Urinary bladder (tissue), 4 donors: ENCODE measurements around the gene TNIK. TPM values are rescaled to one million over a fixed set of nuclear protein-coding genes. Genes with fewer than 3 reads are reported as not detected.

ENCODE experiments used
- DNase-seq: peaks from one replicate; pipeline ENCODE4 v3.0.0-alpha.2; 2015; ENCODE audit errors: extremely low spot score
- H3K27ac ChIP-seq: one replicate; pipeline ENCODE4 v1.5.1; 2013; ENCODE audit warnings: low read depth, mild to moderate bottlenecking, moderate library complexity
- H3K36me3 ChIP-seq: one replicate; pipeline ENCODE4 v1.6.1; 2013; ENCODE audit warnings: mild to moderate bottlenecking, moderate library complexity; ENCODE audit not compliant: insufficient read depth
- H3K4me1 ChIP-seq: one replicate; pipeline ENCODE4 v1.6.1; 2013; ENCODE audit warnings: mild to moderate bottlenecking, moderate library complexity; ENCODE audit not compliant: insufficient read depth
- H3K4me3 ChIP-seq: one replicate; pipeline ENCODE4 v1.5.1; 2013; ENCODE audit warnings: low read depth, low read length
- WGBS: extraction: QIAGEN DNeasy Blood & Tissue Kit; methylation state at CpG from one replicate; pipeline ENCODE4 v1.1.7; 2013; 5-methylcytosine and 5-hydroxymethylcytosine counted together
- polyA plus RNA-seq: library from polyadenylated mRNA; stranded (reverse); fragments of 200-250 nt; gene quantifications from one replicate; pipeline ENCODE4 v1.2.3, GENCODE V29; 2013
- total RNA-seq: library from RNA; depleted of rRNA; stranded (reverse); fragments of >200 nt; gene quantifications from one replicate; pipeline ENCODE4 v1.2.3, GENCODE V29; 2014
- donor health status: healthy with polysubstance abuse.
- donor health status: healthy.

TNIK gene
- 26.6 TPM for total RNA-seq
- polyA plus RNA-seq, result 6.5 TPM

DNA sequence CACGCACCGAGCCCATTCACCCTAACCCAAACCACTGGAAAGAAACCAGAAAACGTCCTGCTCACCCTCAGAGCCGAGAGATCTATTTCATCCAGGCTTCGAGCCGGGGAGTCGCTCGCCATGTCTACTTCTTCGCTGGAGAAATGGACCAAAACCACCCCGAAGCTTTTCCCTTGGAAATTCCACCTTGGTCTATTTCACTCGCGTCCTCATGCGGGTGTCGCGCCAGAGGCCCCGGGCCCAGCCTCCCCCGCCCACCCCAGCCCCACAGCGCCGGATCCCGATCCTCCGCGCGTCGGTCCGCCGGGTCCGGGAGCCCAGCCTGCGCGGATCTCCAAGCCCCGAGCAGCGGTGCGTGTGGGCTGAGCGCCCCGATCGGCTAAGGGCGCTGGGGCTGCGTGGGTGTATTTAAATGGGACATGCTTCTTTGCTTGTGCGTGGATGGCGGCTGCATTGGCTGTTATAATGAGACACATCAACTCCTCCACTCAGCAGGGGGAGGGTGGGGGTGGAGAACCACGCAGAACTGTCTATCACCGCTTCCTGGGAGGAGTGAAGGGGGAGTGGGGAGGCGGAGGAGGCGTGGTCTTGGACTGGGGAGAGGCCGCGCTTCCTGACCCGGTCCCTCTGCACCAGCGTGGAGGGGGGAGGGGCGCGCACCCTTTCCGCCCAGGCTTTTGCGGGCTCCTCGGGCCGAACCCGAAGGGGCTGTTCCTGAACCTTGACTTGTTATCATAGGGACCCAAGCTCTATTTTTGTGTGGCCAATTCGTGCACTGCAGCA, at the start of gene TNIK:
TSS of gene TNIK (minus strand) at position 464 of the 783 bp plus-strand sequence. CDS start at position 122, 342 bp downstream.
- no peaks in the 10 kb centered on the region for H3K36me3 ChIP-seq
- under 1% methylated on average over 55 of the region's 55 CpGs for WGBS
- DNase-seq, result peak; percentile 70
- no peak within 1 kb of the TSS for H3K27ac ChIP-seq
- no peaks in the 10 kb centered on the region for H3K4me1 ChIP-seq
- peak within 1 kb of the TSS; percentile 71 for H3K4me3 ChIP-seq

- WGBS, result 49% methylated on average over 2 of the region's 2 CpGs
- no peak for DNase-seq
- no peak overlapping the region for H3K27ac ChIP-seq
- H3K4me3 ChIP-seq, result no peak overlapping the region
- H3K4me1 ChIP-seq, result no peaks in the 10 kb centered on the region
- no peaks in the 10 kb centered on the region for H3K36me3 ChIP-seq
These were observed 48.5 kb upstream of the TNIK start for GRCh38 chr3:171508676-171509075.

DNA sequence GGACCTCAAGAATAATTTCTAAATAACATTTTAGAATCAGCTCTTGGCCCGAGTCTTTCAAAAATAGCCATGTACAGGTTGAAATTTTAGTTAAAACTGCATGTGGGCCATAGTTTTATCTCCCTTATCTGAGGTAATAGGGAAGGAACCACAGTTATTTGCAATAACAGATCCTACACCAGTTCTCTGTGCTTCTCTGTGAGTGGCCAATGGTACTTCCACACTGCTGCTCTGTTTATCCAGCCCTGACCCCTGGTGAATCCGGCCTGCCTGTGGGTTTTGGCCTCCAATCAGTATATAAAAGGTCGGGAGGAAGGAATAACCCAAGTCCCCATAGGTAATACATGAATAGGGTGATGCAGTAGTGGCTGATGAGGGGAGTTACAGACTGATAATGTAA, 48.0 kb upstream of the TNIK start:
- Histone ChIP-seq H3K4me1 (no peaks in the 10 kb centered on the region), H3K4me3 (no peak overlapping the region), H3K36me3 (no peaks in the 10 kb centered on the region), H3K27ac (no peak overlapping the region)
- 37% methylated on average over 3 of the region's 3 CpGs for WGBS
- no peak for DNase-seq

- 86% methylated on average over 5 of the region's 5 CpGs for WGBS
- H3K4me1 ChIP-seq, result no peaks in the 10 kb centered on the region
- no peak overlapping the region for H3K27ac ChIP-seq
- DNase-seq, result no peak
- H3K36me3 ChIP-seq, result no peaks in the 10 kb centered on the region
- H3K4me3 ChIP-seq, result no peak overlapping the region
These were observed 46.6 kb upstream of the TNIK start for GRCh38 chr3:171506743-171507319.

DNA sequence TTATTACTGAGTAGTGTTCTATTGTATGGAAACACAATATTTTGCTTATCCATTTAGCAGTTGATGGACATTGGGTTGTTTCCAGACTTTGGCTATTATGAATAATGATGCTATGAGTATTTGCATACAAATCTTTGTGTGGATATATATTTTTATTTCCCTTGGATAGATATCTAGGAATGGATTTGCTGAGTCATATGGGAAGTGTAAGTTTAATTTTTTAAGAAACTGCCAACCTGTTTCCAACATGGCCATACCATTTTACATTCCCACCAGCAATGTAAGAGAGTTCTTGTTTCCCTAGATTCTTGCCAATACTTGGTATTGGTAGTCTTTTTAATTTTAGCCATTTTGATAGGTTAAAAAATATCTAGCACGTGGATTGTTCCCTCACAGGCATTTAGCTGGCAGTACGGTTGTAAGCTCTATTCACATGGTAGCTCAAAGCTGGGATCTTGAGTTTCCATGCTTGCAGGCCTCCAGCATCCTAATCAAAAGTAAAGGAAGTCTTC, 45.7 kb upstream of the TNIK start:
- WGBS, result 97% methylated on average over 2 of the region's 2 CpGs

GRCh38 chr3:171504376-171504775, 44.2 kb upstream of the TNIK start:
- H3K27ac ChIP-seq, result no peak overlapping the region
- WGBS, result 98% methylated on average over 2 of the region's 2 CpGs
- no peak overlapping the region for H3K4me3 ChIP-seq
- DNase-seq, result no peak
- H3K36me3 ChIP-seq, result no peaks in the 10 kb centered on the region
- H3K4me1 ChIP-seq, result no peaks in the 10 kb centered on the region

More for the DNA sequence above, 45.7 kb upstream of the TNIK start:
- H3K4me1 ChIP-seq, result no peaks in the 10 kb centered on the region
- H3K36me3 ChIP-seq, result no peaks in the 10 kb centered on the region
- H3K4me3 ChIP-seq, result no peak overlapping the region
- no peak for DNase-seq
- no peak overlapping the region for H3K27ac ChIP-seq

DNA sequence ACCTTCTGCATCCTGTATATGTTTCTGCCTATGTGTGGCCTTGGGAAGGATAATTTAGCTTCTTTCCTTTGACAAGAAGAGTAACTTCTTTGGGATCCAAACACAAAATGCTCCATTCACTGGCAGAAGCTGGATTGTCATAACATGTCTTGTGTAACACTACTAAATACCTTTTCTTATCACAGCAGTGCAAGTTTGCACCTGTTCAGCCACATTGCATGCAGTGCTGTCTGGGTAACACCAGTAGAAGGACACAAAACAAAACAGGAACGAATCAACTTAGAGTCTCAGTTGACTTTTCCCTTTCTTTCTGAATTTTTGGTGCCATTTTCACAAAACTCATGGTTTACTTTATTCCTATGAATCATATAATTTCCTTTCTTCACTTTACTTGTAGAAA, 43.6 kb upstream of the TNIK start:
- WGBS, result 87% methylated on average over 1 of the region's 1 CpG
- no peak overlapping the region for H3K4me3 ChIP-seq
- no peak for DNase-seq
- no peak overlapping the region for H3K27ac ChIP-seq
- H3K36me3 ChIP-seq, result no peaks in the 10 kb centered on the region
- no peaks in the 10 kb centered on the region for H3K4me1 ChIP-seq

GRCh38 chr3:171498921-171499320, 38.7 kb upstream of the TNIK start:
- H3K27ac ChIP-seq, result no peak overlapping the region
- DNase-seq, result no peak
- no peaks in the 10 kb centered on the region for H3K4me1 ChIP-seq
- H3K36me3 ChIP-seq, result no peaks in the 10 kb centered on the region
- no peak overlapping the region for H3K4me3 ChIP-seq
- 70% methylated on average over 1 of the region's 1 CpG for WGBS

DNA sequence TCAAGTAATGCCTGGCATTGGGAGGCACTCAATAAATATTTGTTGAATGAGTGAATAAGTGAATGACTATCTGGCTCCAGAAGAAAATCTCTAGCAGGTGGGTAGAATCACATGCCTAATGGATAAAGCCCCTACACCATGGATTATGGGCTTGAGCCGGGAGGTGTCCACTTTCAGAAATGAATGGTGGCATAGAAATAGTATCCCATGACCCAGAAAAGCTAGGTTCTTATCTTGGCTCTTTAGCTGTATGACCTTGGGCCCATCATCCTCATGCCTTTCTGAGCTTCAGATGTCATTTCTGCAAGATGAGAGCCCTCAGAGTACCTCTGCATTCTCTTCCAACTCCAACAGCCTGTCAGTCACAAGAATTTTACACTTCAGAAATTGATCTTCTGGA, 37.3 kb upstream of the TNIK start:
- no peak for DNase-seq
- no peak overlapping the region for H3K4me3 ChIP-seq
- no peaks in the 10 kb centered on the region for H3K4me1 ChIP-seq
- H3K36me3 ChIP-seq, result no peaks in the 10 kb centered on the region
- no peak overlapping the region for H3K27ac ChIP-seq
- 95% methylated on average over 1 of the region's 1 CpG for WGBS

- DNase-seq, result no peak
- Histone ChIP-seq H3K36me3 (no peaks in the 10 kb centered on the region), H3K4me3 (no peak overlapping the region), H3K4me1 (no peaks in the 10 kb centered on the region), H3K27ac (no peak overlapping the region)
These were observed 35.2 kb upstream of the TNIK start for GRCh38 chr3:171495413-171495812.

DNA sequence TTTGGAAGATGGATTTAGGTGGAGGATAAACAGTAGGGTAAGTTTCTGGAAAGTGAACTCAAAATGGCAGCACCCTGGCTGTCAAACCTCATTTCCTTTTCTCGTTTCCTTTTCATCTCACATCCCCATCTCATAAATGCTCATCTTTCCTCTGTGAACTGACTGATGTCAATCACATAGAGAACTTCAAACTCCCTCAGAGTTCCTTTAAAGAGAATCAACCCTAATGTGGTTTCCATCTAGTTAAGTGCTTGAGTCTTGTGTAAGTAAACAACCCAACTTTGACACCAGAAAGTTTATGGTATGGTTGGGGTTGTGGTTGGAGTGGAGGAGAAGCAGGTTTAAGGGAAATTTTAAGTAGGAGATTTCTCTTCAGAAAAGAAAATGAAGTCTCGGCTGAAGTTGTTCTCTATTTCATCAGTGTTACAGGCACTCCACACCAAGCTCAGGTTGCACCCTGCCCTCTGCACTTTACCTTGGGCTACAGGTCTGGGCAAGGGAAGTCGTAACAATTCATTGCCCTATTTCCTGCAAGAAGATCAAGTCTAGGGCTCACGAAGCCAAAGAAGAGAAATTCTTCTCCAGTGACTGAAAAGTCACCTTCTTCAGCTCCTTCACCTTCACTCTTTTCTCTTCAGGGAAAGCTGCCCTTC, 34.4 kb upstream of the TNIK start:
- Histone ChIP-seq H3K27ac (no peak overlapping the region), H3K4me3 (no peak overlapping the region), H3K36me3 (no peaks in the 10 kb centered on the region), H3K4me1 (no peaks in the 10 kb centered on the region)
- DNase-seq, result no peak
- 81% methylated on average over 4 of the region's 4 CpGs for whole genome bisulfite sequencing

GRCh38 chr3:171491361-171491760, 31.2 kb upstream of the TNIK start:
- no peaks in the 10 kb centered on the region for H3K36me3 ChIP-seq
- H3K27ac ChIP-seq, result no peak overlapping the region
- no peak overlapping the region for H3K4me3 ChIP-seq
- DNase-seq, result no peak
- 60% methylated on average over 2 of the region's 2 CpGs for WGBS
- H3K4me1 ChIP-seq, result no peaks in the 10 kb centered on the region

GRCh38 chr3:171490901-171491300, 30.7 kb upstream of the TNIK start:
- Histone ChIP-seq H3K27ac (no peak overlapping the region), H3K4me1 (no peaks in the 10 kb centered on the region), H3K4me3 (no peak overlapping the region), H3K36me3 (no peaks in the 10 kb centered on the region)
- no peak for DNase-seq
- WGBS, result 83% methylated on average over 3 of the region's 3 CpGs

- whole genome bisulfite sequencing, result 88% methylated on average over 4 of the region's 4 CpGs
- H3K27ac ChIP-seq, result no peak overlapping the region
- H3K36me3 ChIP-seq, result no peaks in the 10 kb centered on the region
- no peak overlapping the region for H3K4me3 ChIP-seq
- DNase-seq, result no peak
- H3K4me1 ChIP-seq, result no peaks in the 10 kb centered on the region
These were observed 29.1 kb upstream of the TNIK start for GRCh38 chr3:171489348-171489747.
